ENCODE results near the gene TP53RK.

DNA sequence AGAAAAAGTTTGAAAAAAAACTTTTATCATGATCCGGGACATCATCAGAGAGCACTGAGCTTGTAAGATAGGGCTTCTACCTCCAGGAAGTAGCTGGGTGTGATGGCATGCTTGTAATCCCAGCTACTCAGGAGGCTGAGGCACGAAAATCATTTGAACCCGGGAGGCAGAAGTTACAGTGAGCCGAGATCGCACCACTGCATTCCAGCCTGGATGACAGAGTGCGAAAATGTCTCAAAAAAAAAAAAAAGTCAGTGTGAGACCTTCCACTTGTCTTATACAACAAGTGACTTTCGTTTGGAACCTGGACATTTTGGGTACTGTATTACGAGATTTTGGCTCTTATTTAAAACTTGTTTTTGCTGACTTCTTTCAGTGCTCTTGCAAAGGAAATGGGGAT is 32.1 kb downstream of the TP53RK start:
- no peak for TF ChIP-seq POLR2A (IDR thresholded peaks at IDR 0.05)
- TF ChIP-seq, protein P1, sequence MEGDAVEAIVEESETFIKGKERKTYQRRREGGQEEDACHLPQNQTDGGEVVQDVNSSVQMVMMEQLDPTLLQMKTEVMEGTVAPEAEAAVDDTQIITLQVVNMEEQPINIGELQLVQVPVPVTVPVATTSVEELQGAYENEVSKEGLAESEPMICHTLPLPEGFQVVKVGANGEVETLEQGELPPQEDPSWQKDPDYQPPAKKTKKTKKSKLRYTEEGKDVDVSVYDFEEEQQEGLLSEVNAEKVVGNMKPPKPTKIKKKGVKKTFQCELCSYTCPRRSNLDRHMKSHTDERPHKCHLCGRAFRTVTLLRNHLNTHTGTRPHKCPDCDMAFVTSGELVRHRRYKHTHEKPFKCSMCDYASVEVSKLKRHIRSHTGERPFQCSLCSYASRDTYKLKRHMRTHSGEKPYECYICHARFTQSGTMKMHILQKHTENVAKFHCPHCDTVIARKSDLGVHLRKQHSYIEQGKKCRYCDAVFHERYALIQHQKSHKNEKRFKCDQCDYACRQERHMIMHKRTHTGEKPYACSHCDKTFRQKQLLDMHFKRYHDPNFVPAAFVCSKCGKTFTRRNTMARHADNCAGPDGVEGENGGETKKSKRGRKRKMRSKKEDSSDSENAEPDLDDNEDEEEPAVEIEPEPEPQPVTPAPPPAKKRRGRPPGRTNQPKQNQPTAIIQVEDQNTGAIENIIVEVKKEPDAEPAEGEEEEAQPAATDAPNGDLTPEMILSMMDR (IDR thresholded peaks at IDR 0.05) = no peak

All from Peyer's patch (tissue), 4 donors.